OCI-LY7 (cell line): ENCODE results near the gene UCK1. TPM values are rescaled to one million over a fixed set of nuclear protein-coding genes. Genes with fewer than 3 reads are reported as not detected.

ENCODE experiments used
- BruUV-seq: library from RNA; stranded (reverse); fragments of 400-500 nt; replicated peaks from 2 replicates; lab custom pipeline; 2021; lab: Mats Ljungman, UMichigan
- CTCF ChIA-PET: fragments of 300-600 bp; sonication (Branson Sonifier 250); formaldehyde crosslinking; loops from one replicate; lab custom pipeline; 2022; ENCODE audit warnings: antibody characterized with exemption; ENCODE audit not compliant: unreplicated experiment; lab: Charles Lee
- POLR2A ChIA-PET: fragments of 300-600 bp; sonication (Branson Sonifier 250); formaldehyde crosslinking; loops from one replicate; lab custom pipeline; 2022; ENCODE audit warnings: antibody characterized with exemption; lab: Charles Lee
- DNase-seq: peaks from one replicate; pipeline ENCODE4 v3.0.0-alpha.2; 2015; ENCODE audit warnings: low spot score
- H2AFZ ChIP-seq: fragments of 200-600 bp; sonication (generic), shearing (Covaris generic); 2 replicates; pipeline ENCODE4 v1.6.1; 2014; ENCODE audit warnings: mild to moderate bottlenecking, antibody characterized with exemption, low read length, moderate library complexity
- H3K27ac ChIP-seq: fragments of 200-600 bp; sonication (generic); 2 replicates; pipeline ENCODE4 v1.5.1; 2014; ENCODE audit warnings: mixed run types, low read depth, mild to moderate bottlenecking, moderate library complexity, low read length, inconsistent platforms; ENCODE audit not compliant: poor library complexity, severe bottlenecking
- H3K36me3 ChIP-seq: fragments of 200-600 bp; sonication (generic); 2 replicates; pipeline ENCODE4 v1.6.1; 2014; ENCODE audit warnings: mild to moderate bottlenecking, antibody characterized with exemption, low read length, moderate library complexity, mixed read lengths; ENCODE audit not compliant: insufficient read depth
- H3K4me1 ChIP-seq: fragments of 200-600 bp; sonication (generic); 2 replicates; pipeline ENCODE4 v1.5.1; 2014; ENCODE audit warnings: mild to moderate bottlenecking, low read length; ENCODE audit not compliant: insufficient read depth, poor library complexity, severe bottlenecking
- H3K4me2 ChIP-seq: fragments of 200-600 bp; sonication (generic); 2 replicates; pipeline ENCODE4 v1.6.1; 2014; ENCODE audit warnings: mild to moderate bottlenecking, low read length
- H3K4me3 ChIP-seq: fragments of 200-600 bp; sonication (generic); 2 replicates; pipeline ENCODE4 v1.5.1; 2014; ENCODE audit warnings: mild to moderate bottlenecking, low read depth, low read length; ENCODE audit not compliant: poor library complexity, severe bottlenecking
- H3K79me2 ChIP-seq: fragments of 200-600 bp; sonication (generic); 2 replicates; pipeline ENCODE4 v1.6.1; 2016; ENCODE audit warnings: low read depth, mild to moderate bottlenecking, low read length, moderate library complexity, mixed read lengths; ENCODE audit not compliant: insufficient read depth
- H3K9me2 ChIP-seq: fragments of 200-600 bp; sonication (generic); 2 replicates; pipeline ENCODE4 v1.6.1; 2016; ENCODE audit warnings: mild to moderate bottlenecking, low read length, mixed read lengths; ENCODE audit not compliant: insufficient read depth
- H3K9me3 ChIP-seq: fragments of 200-600 bp; sonication (generic); 2 replicates; pipeline ENCODE4 v1.6.1; 2014; ENCODE audit warnings: mild to moderate bottlenecking, mixed run types, low read length, mixed read lengths
- H4K20me1 ChIP-seq: fragments of 200-600 bp; sonication (generic); 2 replicates; pipeline ENCODE4 v1.6.1; 2014; ENCODE audit warnings: mild to moderate bottlenecking, antibody characterized with exemption, low read length, moderate library complexity, mixed read lengths; ENCODE audit not compliant: insufficient read depth
- CTCF ChIP-seq: fragments of 200-600 bp; sonication (generic); conservative IDR thresholded peaks from 2 replicates; pipeline ENCODE4 v1.5.1; 2014; ENCODE audit warnings: mild to moderate bottlenecking, antibody characterized with exemption, low read length, moderate library complexity, mixed read lengths
- EZH2phosphoT487 ChIP-seq: fragments of 200-600 bp; sonication (generic); IDR thresholded peaks from 2 replicates; pipeline ENCODE4 v1.6.1; 2018; ENCODE audit warnings: low read depth, borderline replicate concordance, mild to moderate bottlenecking, mixed run types, antibody characterized with exemption, low read length, moderate library complexity, mixed read lengths
- intact Hi-C: fragments of 100-400 bp; cut with micrococcal nuclease; formaldehyde crosslinking; loops from one replicate; pipeline ENCODE4 v1.10.0; 2022; ENCODE audit not compliant: unreplicated experiment
- total RNA-seq, 2 experiments: library from RNA; depleted of rRNA in 1 of 2; stranded (reverse); fragments of >200 nt in 1 of 2; shearing (Covaris generic) in 1 of 2; gene quantifications; 2 replicates each; pipeline ENCODE4 v1.2.3, GENCODE V29; 2014 to 2022

UCK1 gene
- total RNA-seq, 2 experiments from 2014 or later, result 25.9 to 29.0 TPM

DNA sequence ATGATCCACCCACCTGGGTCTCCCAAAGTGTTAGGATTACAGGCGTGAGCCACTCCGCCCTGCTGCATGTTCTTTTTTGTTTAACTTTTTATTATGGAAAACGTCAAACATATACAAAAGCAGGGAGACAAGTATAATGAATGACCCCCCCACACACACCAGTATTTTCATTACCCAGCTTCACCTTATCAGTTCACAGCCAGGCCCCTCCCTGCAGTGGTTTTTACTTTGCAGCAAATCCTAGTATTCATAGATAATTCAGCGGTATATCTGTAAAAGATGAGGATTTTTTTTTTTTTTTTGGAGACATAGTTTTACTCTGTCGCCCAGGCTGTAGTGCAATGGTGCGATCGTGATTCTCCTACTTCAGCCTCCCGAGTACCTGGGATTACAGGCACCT, 26.1 kb downstream of the UCK1 start:
- Histone ChIP-seq H3K27ac (no peak overlapping the region), H4K20me1 (no peaks in the 10 kb centered on the region), H3K4me3 (no peak overlapping the region), H2AFZ (no peak overlapping the region), H3K9me2 (no peaks in the 10 kb centered on the region), H3K4me1 (no peaks in the 10 kb centered on the region), H3K9me3 (no peaks in the 10 kb centered on the region), H3K4me2 (no peak overlapping the region), H3K79me2 (no peaks in the 10 kb centered on the region), H3K36me3 (peaks cover 20% of the 10 kb centered on the region)
- CTCF ChIA-PET, result no interaction called here
- no peak for TF ChIP-seq EZH2phosphoT487
- no peak for TF ChIP-seq CTCF
- POLR2A ChIA-PET, result no interaction called here
- intact Hi-C loops, result no loop called here
- DNase-seq, result no peak
- no TSS peak for BruUV-seq

GRCh38 chr9:131503626-131504465, 27.2 kb downstream of the UCK1 start:
- H4K20me1 ChIP-seq, result no peaks in the 10 kb centered on the region
- no peak overlapping the region for H3K4me3 ChIP-seq
- CTCF ChIA-PET, result interaction anchor here (0.5 kb wide), 1 partner anchor 59 kb away, joined by 5 read pairs; no protein-coding TSS in a partner anchor
- no peak for DNase-seq
- POLR2A ChIA-PET, result interaction anchor here (1.0 kb wide), 1 partner anchor 9 kb away, joined by 3 read pairs; no protein-coding TSS in a partner anchor
- BruUV-seq, result no TSS peak
- no peaks in the 10 kb centered on the region for H3K9me2 ChIP-seq
- H3K36me3 ChIP-seq, result peaks cover 30% of the 10 kb centered on the region
- H3K79me2 ChIP-seq, result no peaks in the 10 kb centered on the region
- H3K4me1 ChIP-seq, result no peaks in the 10 kb centered on the region
- H2AFZ ChIP-seq, result no peak overlapping the region
- TF ChIP-seq EZH2phosphoT487 (no peak), CTCF (no peak)
- H3K9me3 ChIP-seq, result no peaks in the 10 kb centered on the region
- H3K4me2 ChIP-seq, result peak overlapping the region; percentile 28; the same call in 1 of the 2 replicates
- intact Hi-C loops, result no loop called here
- H3K27ac ChIP-seq, result no peak overlapping the region
